Measurements from ENCODE around the gene PPP4R2. TPM values are rescaled to one million over a fixed set of nuclear protein-coding genes. Genes with fewer than 3 reads are reported as not detected.

Gene PPP4R2
- total and polyA plus RNA-seq, 9 of the 15 experiments (the other 6 are each of a cell fraction or from before 2014, with no cell fraction given): 11.0 to 49.6 (median 31.6) TPM

DNA sequence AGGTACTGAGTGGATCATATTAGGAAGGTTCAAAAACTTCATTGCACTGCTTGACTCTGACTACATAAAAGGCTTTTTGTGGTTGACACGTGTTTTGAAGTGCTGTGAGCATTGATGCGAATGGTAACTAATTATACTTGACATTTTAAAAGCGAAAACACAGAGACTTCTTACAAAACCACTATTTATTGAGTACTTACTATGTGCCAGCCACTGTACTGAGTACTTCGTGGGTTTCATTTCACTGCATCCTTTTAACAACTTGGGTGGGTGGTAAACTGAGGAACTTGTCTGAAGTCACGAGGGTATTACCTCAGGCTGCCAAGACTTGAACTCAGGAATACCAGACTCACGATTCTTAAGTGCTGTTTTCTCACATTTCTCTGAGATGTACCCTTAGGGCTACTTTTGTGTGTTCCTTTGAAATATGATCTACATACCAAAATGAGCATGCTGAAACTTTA, 45.3 kb upstream of the PPP4R2 start:
- Histone ChIP-seq H3K9me1 (ENCODE audit: control insufficient read depth, insufficient read depth, low read length) (no peaks in the 10 kb centered on the region), H3K27ac (ENCODE audit: extremely low read depth, low read depth, low read length) (no peak overlapping the region), H4K20me1 (replicated peaks; ENCODE audit: control insufficient read depth, insufficient read depth, low read length) (no peaks in the 10 kb centered on the region), H2AFZ (ENCODE audit: low read depth, low read length) (no peak overlapping the region), H3K4me3 (no peak overlapping the region), H3K9ac (ENCODE audit: insufficient read depth in 1 of 2, low read depth in 2 of 2, low read length in 2 of 2) (no peak overlapping the region), H3K4me1 (replicated peaks in 1 of 2; ENCODE audit: control insufficient read depth in 2 of 2, insufficient read depth in 2 of 2, low read length in 2 of 2) (peaks cover 5 to 7% of the 10 kb centered on the region in 2 experiments; a peak in 3 of 5 replicates), H3K27me3 (ENCODE audit: control insufficient read depth in 2 of 2, insufficient read depth in 2 of 2, low read length in 2 of 2) (no peaks in the 10 kb centered on the region), H3K4me2 (ENCODE audit: insufficient read depth, low read length) (no peak overlapping the region), H3K9me3 (replicated peaks; ENCODE audit: control insufficient read depth, insufficient read depth, low read depth, low read length) (no peaks in the 10 kb centered on the region), H3K36me3 (ENCODE audit: control insufficient read depth, insufficient read depth, low read length) (no peaks in the 10 kb centered on the region), H3K79me2 (ENCODE audit: control insufficient read depth, insufficient read depth, low read length) (no peaks in the 10 kb centered on the region)
- in situ Hi-C loops (cut with MboI) (no loop called here), intact Hi-C loops (cut with micrococcal nuclease) (no loop called here)
- ChIA-PET CTCF (ENCODE audit: low intra/inter-chr PET ratio) (no interaction called here), POLR2A (no interaction called here)
- ATAC-seq (no peak), DNase-seq (ENCODE audit: extremely low read depth in 1 of 4, low spot score in 3 of 4) (no peak), FAIRE-seq (no peak)
- whole genome bisulfite sequencing (ENCODE audit: insufficient coverage, low coverage, missing lambda C conversion rate): 32% methylated on average over 6 of the region's 6 CpGs
- no TSS peak for BruUV-seq (replicated peaks)
- TF ChIP-seq TCFL5 (CRISPR knock-in tag; conservative IDR thresholded peaks at IDR 0.05) (no peak), SIX5 (IDR thresholded peaks at IDR 0.05; ENCODE audit: borderline replicate concordance in 1 of 2, insufficient read depth in 1 of 2, low read depth in 1 of 2, low read length in 2 of 2) (no peak)

DNA sequence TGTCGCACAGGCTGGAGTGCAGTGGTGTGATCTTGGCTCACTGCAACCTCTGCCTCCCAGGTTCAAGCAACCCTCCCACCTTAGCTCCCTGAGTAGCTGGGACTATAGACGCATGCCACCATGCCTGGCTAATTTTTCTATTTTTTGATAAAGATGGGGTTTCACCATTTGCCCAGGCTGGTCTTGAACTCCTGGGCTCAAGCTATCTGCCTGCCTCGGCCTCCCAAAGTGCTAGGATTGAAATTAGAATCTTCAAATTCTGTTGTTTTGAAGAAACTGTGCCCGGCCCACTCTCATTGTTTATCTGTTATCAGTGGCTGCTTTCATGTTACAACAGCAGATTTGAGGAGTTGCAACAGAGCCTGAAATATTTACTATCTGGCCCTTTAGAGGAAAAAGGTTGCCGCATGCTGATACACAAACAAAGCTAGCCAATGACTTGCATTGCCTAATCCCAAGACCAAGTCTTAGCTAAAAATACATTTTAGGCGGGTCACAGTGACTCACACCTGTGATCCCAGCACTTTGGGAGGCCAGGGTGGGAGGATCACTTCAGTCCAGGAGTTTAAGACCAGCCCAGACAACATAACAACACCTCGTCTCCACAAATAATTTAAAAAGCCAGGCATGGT, 43.2 kb upstream of the PPP4R2 start:
- intact Hi-C loops (cut with micrococcal nuclease): no loop called here
- no peak for TF ChIP-seq CBFB (CRISPR knock-in tag; IDR thresholded peaks at IDR 0.05)
- no peak for TF ChIP-seq FOXA1 (IDR thresholded peaks at IDR 0.05; ENCODE audit: borderline replicate concordance)
- peak; percentile 94 for TF ChIP-seq MEF2D (tag; conservative IDR thresholded peaks at IDR 0.05; ENCODE audit: low read depth)
- peak; percentile 61; the same call in 1 of the 2 replicates for TF ChIP-seq DPF2 (IDR thresholded peaks at IDR 0.05)
- no peak for TF ChIP-seq POLR3G (IDR thresholded peaks at IDR 0.05; ENCODE audit: extremely low read depth, insufficient read length, insufficient replicate concordance)
- TF ChIP-seq, protein P1, sequence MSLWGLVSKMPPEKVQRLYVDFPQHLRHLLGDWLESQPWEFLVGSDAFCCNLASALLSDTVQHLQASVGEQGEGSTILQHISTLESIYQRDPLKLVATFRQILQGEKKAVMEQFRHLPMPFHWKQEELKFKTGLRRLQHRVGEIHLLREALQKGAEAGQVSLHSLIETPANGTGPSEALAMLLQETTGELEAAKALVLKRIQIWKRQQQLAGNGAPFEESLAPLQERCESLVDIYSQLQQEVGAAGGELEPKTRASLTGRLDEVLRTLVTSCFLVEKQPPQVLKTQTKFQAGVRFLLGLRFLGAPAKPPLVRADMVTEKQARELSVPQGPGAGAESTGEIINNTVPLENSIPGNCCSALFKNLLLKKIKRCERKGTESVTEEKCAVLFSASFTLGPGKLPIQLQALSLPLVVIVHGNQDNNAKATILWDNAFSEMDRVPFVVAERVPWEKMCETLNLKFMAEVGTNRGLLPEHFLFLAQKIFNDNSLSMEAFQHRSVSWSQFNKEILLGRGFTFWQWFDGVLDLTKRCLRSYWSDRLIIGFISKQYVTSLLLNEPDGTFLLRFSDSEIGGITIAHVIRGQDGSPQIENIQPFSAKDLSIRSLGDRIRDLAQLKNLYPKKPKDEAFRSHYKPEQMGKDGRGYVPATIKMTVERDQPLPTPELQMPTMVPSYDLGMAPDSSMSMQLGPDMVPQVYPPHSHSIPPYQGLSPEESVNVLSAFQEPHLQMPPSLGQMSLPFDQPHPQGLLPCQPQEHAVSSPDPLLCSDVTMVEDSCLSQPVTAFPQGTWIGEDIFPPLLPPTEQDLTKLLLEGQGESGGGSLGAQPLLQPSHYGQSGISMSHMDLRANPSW (CRISPR knock-in tag; IDR thresholded peaks at IDR 0.05): no peak
- TF ChIP-seq, protein P2, sequence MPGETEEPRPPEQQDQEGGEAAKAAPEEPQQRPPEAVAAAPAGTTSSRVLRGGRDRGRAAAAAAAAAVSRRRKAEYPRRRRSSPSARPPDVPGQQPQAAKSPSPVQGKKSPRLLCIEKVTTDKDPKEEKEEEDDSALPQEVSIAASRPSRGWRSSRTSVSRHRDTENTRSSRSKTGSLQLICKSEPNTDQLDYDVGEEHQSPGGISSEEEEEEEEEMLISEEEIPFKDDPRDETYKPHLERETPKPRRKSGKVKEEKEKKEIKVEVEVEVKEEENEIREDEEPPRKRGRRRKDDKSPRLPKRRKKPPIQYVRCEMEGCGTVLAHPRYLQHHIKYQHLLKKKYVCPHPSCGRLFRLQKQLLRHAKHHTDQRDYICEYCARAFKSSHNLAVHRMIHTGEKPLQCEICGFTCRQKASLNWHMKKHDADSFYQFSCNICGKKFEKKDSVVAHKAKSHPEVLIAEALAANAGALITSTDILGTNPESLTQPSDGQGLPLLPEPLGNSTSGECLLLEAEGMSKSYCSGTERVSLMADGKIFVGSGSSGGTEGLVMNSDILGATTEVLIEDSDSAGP (CRISPR knock-in tag; IDR thresholded peaks at IDR 0.05): no peak

More for the DNA sequence above, 43.2 kb upstream of the PPP4R2 start:
- POLR2A ChIA-PET: interaction anchor here (0.6 kb wide), 1 partner anchor 45 kb away, joined by 3 read pairs; no protein-coding TSS in a partner anchor
- 26% methylated on average over 7 of the region's 7 CpGs for WGBS (ENCODE audit: insufficient coverage, low coverage, missing lambda C conversion rate)
- no peak overlapping the region for H3K4me3 ChIP-seq
- no TSS peak for BruUV-seq (replicated peaks)
- no peaks in the 10 kb centered on the region for H3K36me3 ChIP-seq (ENCODE audit: control insufficient read depth, insufficient read depth, low read length)
- peak in 2 of 4 experiments; percentile 17 to 38 for DNase-seq (ENCODE audit: extremely low read depth in 1 of 4, low spot score in 3 of 4)
- in situ Hi-C loops (cut with MboI): no loop called here
- no peak overlapping the region for H3K9ac ChIP-seq (ENCODE audit: insufficient read depth in 1 of 2, low read depth in 2 of 2, low read length in 2 of 2)
- H4K20me1 ChIP-seq (replicated peaks; ENCODE audit: control insufficient read depth, insufficient read depth, low read length): no peaks in the 10 kb centered on the region
- peak overlapping the region; percentile 45; the same call in 1 of the 2 replicates for H2AFZ ChIP-seq (ENCODE audit: low read depth, low read length)
- no peaks in the 10 kb centered on the region for H3K9me1 ChIP-seq (ENCODE audit: control insufficient read depth, insufficient read depth, low read length)
- no peaks in the 10 kb centered on the region for H3K27me3 ChIP-seq (ENCODE audit: control insufficient read depth in 2 of 2, insufficient read depth in 2 of 2, low read length in 2 of 2)
- CTCF ChIA-PET (ENCODE audit: low intra/inter-chr PET ratio): no interaction called here
- ATAC-seq: peak; percentile 77
- no peaks in the 10 kb centered on the region for H3K9me3 ChIP-seq (replicated peaks; ENCODE audit: control insufficient read depth, insufficient read depth, low read depth, low read length)
- peak overlapping the region; percentile 51; the same call in 2 of the 3 replicates for H3K27ac ChIP-seq (ENCODE audit: extremely low read depth, low read depth, low read length)
- peaks cover 5 to 7% of the 10 kb centered on the region in 2 experiments; a peak in 3 of 5 replicates for H3K4me1 ChIP-seq (replicated peaks in 1 of 2; ENCODE audit: control insufficient read depth in 2 of 2, insufficient read depth in 2 of 2, low read length in 2 of 2)
- no peak overlapping the region; the same call in 1 of the 2 replicates for H3K4me2 ChIP-seq (ENCODE audit: insufficient read depth, low read length)
- no peaks in the 10 kb centered on the region for H3K79me2 ChIP-seq (ENCODE audit: control insufficient read depth, insufficient read depth, low read length)
- FAIRE-seq: no peak
